HG03342 (cell line): Measurements from ENCODE around the gene BATF2.
"Not testable (repeated sequence)": the region's sequence is repeated elsewhere in the genome, so short reads cannot be mapped to it uniquely, and the experiment has no call there.

Source experiments
- ATAC-seq: cut with Tn5 transposase; IDR thresholded peaks from one replicate; pipeline ENCODE4 v1.9.1; 2021; ENCODE audit warnings: mild to moderate bottlenecking, moderate library complexity; ENCODE audit not compliant: unreplicated experiment

Gene BATF2

DNA sequence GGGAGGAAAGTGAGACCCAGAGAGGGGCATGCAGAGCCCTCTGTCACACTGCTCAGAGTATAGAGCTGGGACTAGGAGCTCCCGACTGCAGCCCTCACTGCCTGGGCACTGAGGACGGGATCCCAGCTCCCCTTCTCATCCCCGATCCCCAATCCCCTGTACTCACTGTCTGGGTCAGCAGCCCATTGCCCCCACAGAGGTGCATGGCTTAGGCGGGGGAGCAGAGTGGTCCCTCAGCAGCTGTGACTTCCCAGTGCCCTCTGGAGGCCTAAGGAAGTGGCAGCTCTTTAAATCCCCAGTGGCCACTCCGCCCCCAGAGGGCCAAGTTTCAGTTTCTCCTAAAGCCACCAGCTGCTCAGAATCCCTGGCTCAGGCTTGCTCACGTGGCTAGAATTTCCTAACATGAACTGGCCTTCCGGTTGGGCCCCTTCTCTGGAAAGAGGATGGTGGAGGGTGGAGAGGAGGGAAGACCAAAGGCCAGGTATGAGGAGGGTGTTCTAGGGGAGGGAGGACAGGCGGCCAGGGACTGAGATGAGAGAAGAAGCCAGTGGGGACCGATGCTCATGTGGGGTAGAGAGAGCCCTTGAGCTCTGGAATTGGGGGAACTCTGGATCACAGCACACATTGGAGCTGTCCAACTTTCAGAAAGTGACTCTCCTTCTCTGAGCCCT is at the start of gene BATF2:
Gene BATF2, minus strand, starts transcription at position 262 of the 671 bp plus-strand sequence. Its CDS starts 57 bp downstream, at position 205.
- ATAC-seq, result no peak

DNA sequence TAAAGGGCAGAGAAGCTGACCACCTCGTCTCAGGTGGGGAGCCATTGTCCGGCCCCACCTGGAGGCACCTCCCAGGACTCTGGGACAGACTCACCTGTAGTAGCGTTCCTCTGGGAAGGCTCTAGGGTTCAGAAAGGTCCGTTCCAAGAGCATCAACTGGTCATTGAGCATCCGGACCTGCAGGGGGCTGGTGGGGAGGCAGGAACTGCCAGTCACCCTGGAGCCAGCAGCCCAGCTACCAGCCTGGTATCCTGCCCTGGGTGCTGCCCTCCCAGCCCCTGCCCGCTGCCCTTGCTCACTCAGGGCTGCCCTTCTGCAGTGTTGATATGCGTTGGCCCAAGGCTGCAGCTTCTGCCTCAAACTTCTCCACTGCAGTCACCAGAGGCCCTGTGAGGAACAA is 49.0 kb upstream of the BATF2 start:
- ATAC-seq, result no peak

GRCh38 chr11:65045061-65045460 is 48.3 kb upstream of the BATF2 start:
- no peak for ATAC-seq

DNA sequence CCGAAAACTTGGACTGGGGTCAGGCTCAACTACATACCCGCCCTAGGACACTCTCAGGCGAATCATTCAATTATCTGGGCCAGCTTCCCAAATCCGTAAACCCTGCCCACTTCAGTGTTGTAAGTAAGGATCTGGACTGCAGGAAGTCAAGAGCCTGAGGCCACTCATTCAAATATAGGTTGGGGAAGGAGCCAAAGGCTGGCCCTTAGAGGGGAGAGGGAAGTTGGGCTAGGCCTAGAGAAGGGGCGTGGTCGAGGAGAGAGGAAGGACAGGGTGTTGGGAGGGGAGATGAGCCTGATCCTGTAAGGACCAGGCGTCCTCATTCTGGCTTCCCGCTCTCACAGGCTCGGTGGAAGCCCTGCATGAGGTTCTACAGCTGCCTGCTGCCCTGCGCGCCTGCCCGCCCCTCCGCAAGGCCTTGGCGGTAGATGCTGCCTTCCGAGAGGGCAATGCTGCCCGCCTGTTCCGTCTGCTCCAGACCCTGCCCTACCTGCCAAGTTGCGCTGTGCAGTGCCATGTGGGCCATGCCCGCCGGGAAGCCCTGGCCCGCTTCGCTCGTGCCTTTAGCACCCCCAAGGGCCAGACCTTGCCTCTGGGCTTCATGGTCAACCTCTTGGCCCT is 47.2 kb upstream of the BATF2 start:
- no peak for ATAC-seq

GRCh38 chr11:65042891-65043290 is 46.1 kb upstream of the BATF2 start:
- no peak for ATAC-seq

DNA sequence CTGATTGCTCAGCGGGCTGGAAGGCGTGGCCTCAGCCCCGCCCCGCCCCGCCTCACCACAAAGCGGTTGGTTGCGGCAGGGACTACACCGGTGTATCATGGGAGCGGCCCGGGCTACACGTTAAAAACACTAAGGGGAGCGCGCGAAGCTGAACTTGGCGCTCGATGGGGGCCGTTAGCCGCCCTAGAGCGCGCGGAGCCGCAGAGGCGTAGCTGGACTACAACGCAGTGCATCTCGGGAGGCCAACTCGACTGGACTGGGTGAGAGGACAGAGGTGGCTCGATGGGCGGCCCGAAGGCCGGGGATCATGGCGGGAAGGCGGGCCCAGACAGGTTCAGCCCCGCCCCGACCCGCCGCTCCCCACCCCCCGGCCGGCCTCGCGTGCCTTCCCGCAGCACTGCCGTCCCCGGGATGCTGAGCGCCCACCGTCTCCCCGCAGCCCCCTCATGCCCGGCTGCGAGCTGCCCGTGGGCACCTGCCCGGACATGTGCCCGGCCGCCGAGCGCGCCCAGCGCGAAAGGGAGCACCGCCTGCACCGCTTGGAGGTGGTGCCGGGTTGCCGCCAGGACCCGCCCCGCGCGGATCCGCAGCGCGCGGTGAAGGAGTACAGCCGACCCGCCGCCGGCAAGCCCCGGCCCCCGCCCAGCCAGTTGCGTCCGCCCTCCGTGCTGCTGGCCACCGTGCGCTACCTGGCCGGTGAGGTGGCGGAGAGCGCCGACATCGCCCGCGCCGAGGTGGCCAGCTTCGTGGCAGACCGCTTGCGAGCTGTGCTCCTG is 44.3 kb upstream of the BATF2 start, which contains the start of gene SAC3D1:
Gene SAC3D1, plus strand, starts transcription at position 364 of the 776 bp plus-strand sequence. Its CDS starts 83 bp downstream, at position 447.
- ATAC-seq, result peak; percentile 85

GRCh38 chr11:65040520-65040846 is 43.7 kb upstream of the BATF2 start:
- no peak for ATAC-seq

DNA sequence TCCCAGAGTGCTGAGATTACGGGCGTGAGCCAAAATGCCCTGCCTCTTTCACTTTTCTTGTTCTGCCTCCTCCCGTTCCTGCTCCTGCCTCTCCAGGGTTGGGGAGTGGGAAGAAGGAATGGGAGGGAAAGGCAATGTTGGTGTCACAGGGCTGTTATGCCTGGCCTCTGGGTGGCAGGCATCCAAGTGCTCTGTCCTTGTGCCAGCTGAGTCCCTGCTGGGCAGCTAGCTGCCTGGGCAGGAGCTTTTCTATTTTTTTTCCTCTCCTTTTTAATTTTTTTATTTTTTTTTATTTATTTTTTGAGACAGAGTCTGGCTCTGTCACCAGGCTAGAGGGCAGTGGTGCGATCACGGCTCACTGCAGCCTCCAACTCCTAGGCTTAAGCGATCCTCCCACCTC is 40.2 kb upstream of the BATF2 start:
- no peak for ATAC-seq

DNA sequence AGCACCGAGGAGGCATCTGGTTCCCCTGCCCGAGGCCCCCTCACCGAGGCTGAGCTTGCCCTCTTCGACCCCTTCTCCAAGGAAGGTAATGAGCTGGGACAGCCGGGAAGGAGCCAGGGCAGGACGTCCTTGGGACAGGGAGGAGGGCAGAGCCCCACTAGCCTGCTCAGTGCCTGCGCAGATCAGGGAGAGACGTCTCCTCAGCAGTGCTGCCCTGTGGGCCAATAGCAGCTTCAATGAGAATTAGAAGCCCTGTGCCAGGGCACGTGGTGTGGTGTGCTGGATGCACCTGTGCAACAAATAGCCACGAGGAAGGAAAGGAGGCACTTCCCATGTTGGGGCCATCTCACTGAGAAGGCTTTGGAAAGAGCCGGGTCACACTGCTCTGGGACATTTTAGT is 38.8 kb upstream of the BATF2 start:
- no peak for ATAC-seq

DNA sequence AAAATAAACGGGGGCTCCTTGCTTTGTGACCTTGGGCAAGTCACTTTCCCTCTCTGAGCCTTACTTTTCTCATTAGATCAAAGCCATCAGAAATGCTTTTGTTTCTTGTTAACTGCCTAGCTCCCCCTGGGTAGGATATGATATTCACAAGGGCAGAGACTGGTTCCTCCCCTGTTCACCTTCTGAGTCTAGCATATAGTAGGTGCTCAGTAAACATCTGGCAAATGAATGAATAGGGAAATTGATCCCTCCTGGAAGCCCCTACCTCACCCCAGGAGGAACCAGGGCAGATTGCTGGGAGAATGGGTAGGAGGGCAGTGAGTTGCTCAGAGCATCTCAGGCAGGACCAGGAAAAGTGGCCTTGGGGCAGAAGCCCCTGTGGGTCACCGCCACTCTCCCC is 37.7 kb upstream of the BATF2 start:
- ATAC-seq, result no peak

GRCh38 chr11:65032216-65032615 is 35.4 kb upstream of the BATF2 start:
- ATAC-seq, result no peak

DNA sequence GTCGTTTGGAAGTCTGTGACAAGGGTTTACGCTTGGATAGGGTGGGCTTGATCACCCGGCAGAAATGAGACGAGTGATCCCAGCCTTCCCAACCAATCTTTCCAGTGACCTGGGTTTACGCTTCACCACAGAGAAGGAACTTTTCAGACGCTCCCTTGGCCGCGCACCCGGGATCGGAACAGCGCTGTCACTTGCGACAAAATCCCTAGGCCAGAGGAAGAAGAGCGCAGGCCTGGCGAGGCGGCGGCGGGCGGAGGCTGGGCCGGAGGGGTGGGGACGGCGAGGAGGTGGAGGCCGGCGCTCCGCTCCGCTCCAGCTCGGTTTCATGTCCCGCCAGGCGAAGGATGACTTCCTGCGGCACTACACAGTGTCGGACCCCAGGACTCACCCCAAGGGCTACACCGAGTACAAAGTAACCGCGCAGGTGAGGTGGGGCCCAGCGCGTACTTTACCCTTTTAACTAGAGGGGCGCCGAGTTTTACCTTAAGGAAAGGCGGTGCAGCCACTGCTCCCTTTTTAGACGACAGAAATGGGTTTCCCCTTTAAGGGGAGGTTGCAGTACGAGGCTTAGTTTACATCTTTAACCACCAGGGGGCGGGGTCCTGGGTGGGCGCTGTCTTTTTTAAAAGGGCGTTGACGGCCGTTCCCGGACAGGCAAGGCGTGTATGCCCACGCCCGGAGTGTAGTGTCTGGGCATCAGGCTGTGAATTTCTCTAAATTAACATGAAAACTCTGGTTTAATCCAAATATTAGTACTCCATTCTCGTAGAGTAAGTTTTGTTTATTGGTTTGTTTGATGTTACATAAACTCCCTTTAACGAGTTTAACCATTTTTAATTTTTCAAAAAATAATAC is 30.7 kb upstream of the BATF2 start, which contains the start of gene SNX15:
Gene SNX15, plus strand, starts transcription at position 227 of the 855 bp plus-strand sequence. Its CDS starts 99 bp downstream, at position 326.
- ATAC-seq, result peak; percentile 83

DNA sequence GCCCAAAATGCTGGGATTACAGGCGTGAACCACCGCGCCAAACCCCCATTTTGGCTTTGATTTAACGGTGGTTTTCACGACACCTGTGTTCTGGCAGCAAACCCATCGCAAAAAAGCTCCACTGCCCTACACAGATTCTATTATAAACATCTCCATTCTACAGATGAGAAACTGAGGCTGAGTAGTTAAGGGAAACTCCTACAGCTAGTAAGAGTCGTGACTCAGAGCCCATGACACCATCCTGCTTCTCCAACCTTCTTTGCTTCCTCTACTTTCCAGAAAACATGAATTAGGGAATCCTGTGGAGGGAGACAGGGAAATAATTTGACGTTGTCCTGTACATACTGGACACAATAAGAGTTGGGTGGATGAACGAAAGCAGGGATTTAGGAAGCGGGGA is 30.0 kb upstream of the BATF2 start:
- no peak for ATAC-seq

DNA sequence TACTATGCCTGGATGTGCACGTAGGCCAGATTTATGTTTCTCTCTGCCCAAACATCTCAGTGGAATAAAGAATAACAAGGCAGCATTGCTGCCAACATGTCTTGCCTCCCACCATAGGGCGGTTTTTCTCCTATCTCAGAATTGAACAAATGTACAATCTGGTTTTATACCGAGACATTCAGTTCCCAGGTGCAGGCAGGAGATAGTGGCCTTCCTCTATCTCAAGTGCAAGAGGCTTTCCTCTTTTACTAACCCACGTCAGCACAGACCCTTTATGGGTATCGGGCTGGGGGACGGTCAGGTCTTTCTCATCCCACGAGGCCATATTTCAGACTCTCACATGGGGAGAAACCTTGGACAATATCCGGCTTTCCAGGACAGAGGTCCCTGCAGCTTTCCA is 26.7 kb upstream of the BATF2 start:
- ATAC-seq, result not testable (repeated sequence)

- no peak for ATAC-seq
These were observed 24.7 kb upstream of the BATF2 start for GRCh38 chr11:65021509-65021908.

- no peak for ATAC-seq
These were observed 24.2 kb upstream of the BATF2 start for GRCh38 chr11:65021003-65021402.

GRCh38 chr11:65019824-65020223 is 23.1 kb upstream of the BATF2 start:
- no peak for ATAC-seq

DNA sequence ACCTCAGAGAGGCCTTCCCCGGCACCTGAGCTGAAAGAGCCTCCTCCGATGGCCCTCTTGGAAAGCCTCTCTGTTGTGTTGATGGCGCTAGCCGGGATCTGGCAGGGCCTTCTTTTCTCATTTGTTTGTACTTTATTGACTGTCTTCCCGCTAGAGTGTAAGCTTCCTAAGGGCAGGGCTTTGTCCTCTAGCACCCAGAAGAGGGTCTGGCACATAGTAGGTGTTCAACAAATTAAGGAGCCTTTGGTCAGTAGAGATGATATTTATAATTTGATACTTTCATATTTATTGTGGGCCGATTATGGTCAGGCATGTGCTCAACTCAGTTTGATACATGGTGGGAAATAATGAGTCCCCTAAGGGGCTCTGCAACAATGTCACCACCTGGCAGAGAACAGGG is 21.2 kb upstream of the BATF2 start:
- no peak for ATAC-seq

DNA sequence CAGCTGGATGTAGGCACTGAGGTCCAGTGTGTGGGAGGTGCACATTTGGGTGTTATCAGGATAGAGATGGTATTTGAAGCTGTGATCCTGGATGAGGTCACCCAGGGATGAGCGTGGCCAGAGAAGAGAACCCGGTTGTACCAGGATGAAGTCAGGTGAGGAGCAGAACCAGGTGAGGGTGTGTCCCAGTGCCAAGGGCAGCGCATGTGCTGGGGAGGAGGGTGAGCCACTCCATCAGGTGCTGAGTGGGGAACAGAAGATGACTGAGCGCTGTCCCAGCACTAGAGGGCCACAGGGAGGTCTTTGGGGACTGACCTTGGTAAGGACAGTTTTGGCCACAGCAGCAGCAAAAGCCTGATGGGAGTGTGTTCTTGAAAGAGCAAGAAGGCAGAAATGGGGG is 19.9 kb upstream of the BATF2 start:
- no peak for ATAC-seq

DNA sequence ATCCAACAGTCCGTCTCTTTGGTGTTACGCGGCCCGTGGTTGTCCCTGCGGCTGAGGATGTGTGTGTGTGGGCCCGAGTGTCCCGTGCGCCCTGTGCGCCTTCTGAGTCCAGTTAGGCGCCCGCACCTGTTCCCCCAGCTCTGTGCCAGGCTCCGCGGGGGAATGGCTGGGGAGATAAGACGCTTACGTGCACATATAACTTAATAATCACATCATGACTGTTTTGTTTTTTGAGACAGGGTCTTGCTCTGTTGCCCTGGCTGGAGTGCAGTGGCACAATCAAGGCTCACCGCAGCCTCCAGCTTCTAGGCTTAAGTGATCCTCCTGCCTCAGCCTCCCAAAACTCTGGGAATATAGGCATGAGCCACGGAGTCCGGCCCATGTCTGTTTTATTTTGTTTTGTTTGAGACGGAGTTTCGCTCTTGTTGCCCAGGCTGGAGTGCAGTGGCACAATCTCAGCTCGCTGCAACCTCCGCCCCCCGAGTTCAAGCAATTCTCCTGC is 18.0 kb upstream of the BATF2 start:
- no peak for ATAC-seq
